ENCODE data around the gene FAM131B. TPM values are rescaled to one million over a fixed set of nuclear protein-coding genes. Genes with fewer than 3 reads are reported as not detected.

The FAM131B gene
- total RNA-seq, 1 experiment from 2014 or later, result not detected

- in situ Hi-C loops (cut with HindIII; ENCODE audit: low pct_unique_long_range_greater_than_20kb, low sequenced_read_pairs), result loop anchor here (25.0 kb wide), 1 partner anchor 150 kb away; no protein-coding TSS in a partner anchor
Observed at GRCh38 chr7:143387156-143387975, 24.9 kb upstream of the FAM131B start.

GRCh38 chr7:143385891-143386781 is 23.6 kb upstream of the FAM131B start:
- in situ Hi-C loops (cut with HindIII; ENCODE audit: low pct_unique_long_range_greater_than_20kb, low sequenced_read_pairs), result loop anchor here (25.0 kb wide), 1 partner anchor 149 kb away; no protein-coding TSS in a partner anchor
- no peak for DNase-seq (ENCODE audit: low read depth, low spot score)

More at GRCh38 chr7:143387156-143387975, 24.9 kb upstream of the FAM131B start:
- no peak for DNase-seq (ENCODE audit: low read depth, low spot score)

GRCh38 chr7:143384661-143385631 is 22.4 kb upstream of the FAM131B start:
- in situ Hi-C loops (cut with HindIII; ENCODE audit: low pct_unique_long_range_greater_than_20kb, low sequenced_read_pairs), result loop anchor here (25.0 kb wide), 1 partner anchor 148 kb away; no protein-coding TSS in a partner anchor
- DNase-seq (ENCODE audit: low read depth, low spot score), result no peak

DNA sequence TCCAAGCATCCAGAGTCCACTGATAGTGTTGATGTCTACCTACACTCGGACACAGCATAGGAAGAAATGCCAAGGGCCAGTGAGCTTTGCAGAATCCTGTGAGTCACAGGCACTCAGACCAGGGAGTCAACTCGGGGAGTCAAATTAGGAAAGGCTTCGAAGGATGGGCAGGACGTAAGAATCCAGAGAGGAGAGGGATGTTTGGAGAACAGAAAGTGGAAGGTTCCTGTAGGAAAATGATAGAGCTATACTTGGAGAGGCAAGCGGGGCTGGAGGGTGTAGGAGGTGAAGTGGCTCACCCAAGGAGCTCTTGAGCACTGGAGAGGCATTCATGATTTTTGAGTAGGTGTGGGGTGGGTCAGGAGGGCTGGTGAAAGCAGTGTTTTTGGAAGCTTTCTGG is 21.6 kb upstream of the FAM131B start:
- in situ Hi-C loops (cut with HindIII; ENCODE audit: low pct_unique_long_range_greater_than_20kb, low sequenced_read_pairs), result loop anchor here (25.0 kb wide), 1 partner anchor 147 kb away; no protein-coding TSS in a partner anchor
- no peak for DNase-seq (ENCODE audit: low read depth, low spot score)

GRCh38 chr7:143383642-143383957 is 21.1 kb upstream of the FAM131B start:
- DNase-seq (ENCODE audit: low read depth, low spot score), result no peak

GRCh38 chr7:143382791-143383641 is 20.5 kb upstream of the FAM131B start:
- no peak for DNase-seq (ENCODE audit: low read depth, low spot score)
- in situ Hi-C loops (cut with HindIII; ENCODE audit: low pct_unique_long_range_greater_than_20kb, low sequenced_read_pairs), result loop anchor here (25.0 kb wide), 1 partner anchor 146 kb away; no protein-coding TSS in a partner anchor

More at GRCh38 chr7:143383642-143383957, 21.1 kb upstream of the FAM131B start:
- in situ Hi-C loops (cut with HindIII; ENCODE audit: low pct_unique_long_range_greater_than_20kb, low sequenced_read_pairs), result loop anchor here (25.0 kb wide), 1 partner anchor 146 kb away; no protein-coding TSS in a partner anchor

GRCh38 chr7:143382126-143382790 is 19.7 kb upstream of the FAM131B start:
- in situ Hi-C loops (cut with HindIII; ENCODE audit: low pct_unique_long_range_greater_than_20kb, low sequenced_read_pairs), result loop anchor here (25.0 kb wide), 1 partner anchor 145 kb away; no protein-coding TSS in a partner anchor
- DNase-seq (ENCODE audit: low read depth, low spot score), result no peak

DNA sequence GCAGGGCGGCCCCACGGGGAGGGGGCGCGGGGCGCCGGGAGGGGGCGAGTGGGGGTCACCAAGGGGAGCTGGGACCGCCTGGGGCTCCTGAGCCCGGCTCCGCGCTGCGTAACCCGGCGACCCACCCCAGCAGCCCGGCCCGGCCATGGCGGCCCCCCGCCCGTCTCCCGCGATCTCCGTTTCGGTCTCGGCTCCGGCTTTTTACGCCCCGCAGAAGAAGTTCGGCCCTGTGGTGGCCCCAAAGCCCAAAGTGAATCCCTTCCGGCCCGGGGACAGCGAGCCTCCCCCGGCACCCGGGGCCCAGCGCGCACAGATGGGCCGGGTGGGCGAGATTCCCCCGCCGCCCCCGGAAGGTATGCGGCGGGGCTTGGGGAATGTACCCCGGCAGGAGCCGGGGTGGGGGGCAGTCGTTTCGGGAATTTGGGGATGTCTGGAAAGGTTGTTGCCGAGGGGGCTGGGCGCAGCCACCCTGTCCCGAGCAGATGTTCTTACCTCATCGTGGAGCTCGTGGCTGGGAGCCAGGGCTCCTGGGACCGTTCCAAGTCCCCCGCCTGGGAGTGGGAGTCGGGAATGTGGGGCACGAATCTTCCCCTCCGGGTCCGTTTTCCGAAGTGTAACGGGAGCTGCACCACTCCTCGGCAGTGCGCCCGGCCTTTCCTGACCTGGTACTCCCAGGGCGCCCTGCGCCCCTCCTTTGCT is 19.1 kb upstream of the FAM131B start:
- no peak for DNase-seq (ENCODE audit: low read depth, low spot score)
- in situ Hi-C loops (cut with HindIII; ENCODE audit: low pct_unique_long_range_greater_than_20kb, low sequenced_read_pairs), result loop anchor here (25.0 kb wide), 1 partner anchor 144 kb away; no protein-coding TSS in a partner anchor

DNA sequence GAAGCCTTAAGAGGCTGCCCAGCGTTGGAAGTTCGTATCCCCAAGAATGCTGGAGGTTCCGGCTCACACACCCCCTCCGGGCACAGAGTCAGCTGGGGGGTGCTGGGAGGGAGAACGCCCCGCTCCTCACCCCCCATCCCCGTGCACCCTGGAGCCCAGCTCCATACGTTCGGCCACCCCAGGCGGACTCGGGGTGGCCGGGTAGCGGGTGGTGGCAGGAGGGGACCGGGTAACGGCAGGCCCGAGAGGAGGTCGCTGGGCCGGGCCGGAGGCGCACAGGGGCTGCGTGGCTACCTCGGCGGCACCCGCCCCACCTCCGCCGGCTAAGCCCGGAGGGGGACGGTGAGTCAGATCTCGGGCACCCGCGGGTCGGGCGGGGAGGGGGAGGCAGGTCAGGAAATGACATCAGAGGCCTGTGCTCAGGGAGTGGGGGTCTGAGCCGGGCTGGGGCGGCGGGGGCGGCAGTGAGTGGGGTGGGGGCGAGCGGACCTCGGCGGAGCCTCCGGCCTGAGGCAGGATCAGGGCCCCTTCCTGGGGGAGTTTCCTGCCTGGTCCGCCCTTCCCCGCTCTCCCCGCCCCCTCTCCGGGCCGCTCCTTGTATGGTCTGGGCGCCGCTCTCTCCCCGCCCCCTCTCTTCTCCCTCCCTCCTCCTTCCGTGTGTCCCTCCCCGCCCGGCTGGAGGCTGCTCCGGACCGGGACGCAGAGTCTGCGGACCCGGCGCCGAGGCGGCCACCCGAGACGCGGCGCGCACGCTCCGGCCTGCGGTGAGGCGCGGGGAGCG is 18.3 kb upstream of the FAM131B start, which contains the start of gene ZYX:
ZYX (plus strand) TSS at position 700 of the 781 bp plus-strand sequence. CDS start 227 bp downstream, outside the sequence.
- DNase-seq (ENCODE audit: low read depth, low spot score), result peak; percentile 91

GRCh38 chr7:143380260-143380645 is 17.7 kb upstream of the FAM131B start:
- peak; percentile 90 for DNase-seq (ENCODE audit: low read depth, low spot score)
- in situ Hi-C loops (cut with HindIII; ENCODE audit: low pct_unique_long_range_greater_than_20kb, low sequenced_read_pairs), result loop anchor here (25.0 kb wide), 1 partner anchor 143 kb away; no protein-coding TSS in a partner anchor

More for the DNA sequence above, 18.3 kb upstream of the FAM131B start, which contains the start of gene ZYX:
- in situ Hi-C loops (cut with HindIII; ENCODE audit: low pct_unique_long_range_greater_than_20kb, low sequenced_read_pairs), result loop anchor here (25.0 kb wide), 1 partner anchor 144 kb away; no protein-coding TSS in a partner anchor

GRCh38 chr7:143379611-143380259 is 17.2 kb upstream of the FAM131B start:
- DNase-seq (ENCODE audit: low read depth, low spot score), result no peak
- in situ Hi-C loops (cut with HindIII; ENCODE audit: low pct_unique_long_range_greater_than_20kb, low sequenced_read_pairs), result loop anchor here (25.0 kb wide), 1 partner anchor 142 kb away; no protein-coding TSS in a partner anchor

DNA sequence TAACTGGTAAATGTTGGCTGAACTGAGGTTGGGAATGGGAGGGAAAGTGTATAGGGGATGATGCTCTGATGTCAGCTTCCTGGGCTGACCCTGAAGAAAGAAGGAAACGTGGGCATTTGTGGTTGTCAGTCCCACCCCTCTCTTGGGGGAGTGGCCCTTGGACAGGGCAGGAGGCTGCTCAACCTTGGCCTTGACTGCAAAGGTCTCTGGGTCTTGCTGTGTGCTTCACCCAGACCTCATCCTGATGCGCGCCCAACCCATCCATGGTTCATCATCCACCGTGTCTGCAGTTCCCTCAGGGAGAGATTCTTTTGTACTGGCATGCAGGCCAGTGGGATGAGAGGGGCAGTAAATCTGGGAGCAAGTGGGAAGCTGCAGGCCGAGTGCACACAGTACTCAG is 13.9 kb upstream of the FAM131B start:
- DNase-seq (ENCODE audit: low read depth, low spot score), result no peak
- in situ Hi-C loops (cut with HindIII; ENCODE audit: low pct_unique_long_range_greater_than_20kb, low sequenced_read_pairs), result loop anchor here (25.0 kb wide), 1 partner anchor 139 kb away; no protein-coding TSS in a partner anchor

GRCh38 chr7:143375298-143376034 is 13.0 kb upstream of the FAM131B start:
- in situ Hi-C loops (cut with HindIII; ENCODE audit: low pct_unique_long_range_greater_than_20kb, low sequenced_read_pairs), result loop anchor here (25.0 kb wide), 1 partner anchor 138 kb away; no protein-coding TSS in a partner anchor
- DNase-seq (ENCODE audit: low read depth, low spot score), result no peak
